GM21528 (cell line): ENCODE results near the gene ESPN.
"Not testable (repeated sequence)": the region's sequence is repeated elsewhere in the genome, so short reads cannot be mapped to it uniquely, and the experiment has no call there.

ENCODE experiments used
- ATAC-seq: cut with Tn5 transposase; IDR thresholded peaks from one replicate; pipeline ENCODE4 v1.9.1; 2021; ENCODE audit warnings: mild to moderate bottlenecking, moderate library complexity; ENCODE audit not compliant: unreplicated experiment, low FRiP score

ESPN gene

DNA sequence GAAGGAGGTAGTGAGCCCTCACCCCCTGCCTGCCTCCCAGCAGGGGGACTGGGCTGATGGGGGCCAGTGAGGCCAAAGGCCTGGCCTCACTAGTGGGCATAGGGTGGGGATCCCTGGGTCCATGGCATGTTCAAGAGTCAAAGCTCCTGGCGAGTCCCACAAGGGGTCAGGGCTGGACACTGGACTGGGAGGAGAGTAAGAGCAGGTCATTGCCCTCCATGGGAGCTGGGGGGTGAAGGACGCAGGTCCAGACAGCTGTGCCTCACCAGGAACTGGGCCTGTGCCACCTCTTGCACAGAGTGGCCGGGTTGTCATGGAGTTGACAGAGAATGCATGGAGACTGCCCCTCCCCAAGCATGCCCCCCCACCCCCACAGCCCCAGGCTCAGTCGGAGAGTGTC lies 21.4 kb downstream of the ESPN start:
- not testable (repeated sequence) for ATAC-seq

DNA sequence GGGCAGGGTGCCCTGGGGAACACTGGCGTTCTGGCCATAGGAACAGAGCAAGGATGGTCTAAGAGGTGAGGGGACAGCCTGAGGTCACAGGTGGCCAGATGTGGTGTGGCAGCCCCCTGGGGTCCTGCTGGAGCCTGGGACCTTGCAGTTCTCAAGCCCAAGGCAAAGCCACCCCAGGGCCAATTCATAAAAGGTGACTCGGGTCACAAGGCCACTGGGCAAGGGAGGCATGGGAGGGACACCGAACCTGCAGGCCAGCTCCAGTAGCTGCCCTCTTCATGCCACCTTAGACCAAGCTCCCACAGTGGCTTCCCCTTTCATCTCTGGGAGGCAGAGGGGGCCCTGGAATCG lies 22.1 kb downstream of the ESPN start:
- no peak for ATAC-seq

DNA sequence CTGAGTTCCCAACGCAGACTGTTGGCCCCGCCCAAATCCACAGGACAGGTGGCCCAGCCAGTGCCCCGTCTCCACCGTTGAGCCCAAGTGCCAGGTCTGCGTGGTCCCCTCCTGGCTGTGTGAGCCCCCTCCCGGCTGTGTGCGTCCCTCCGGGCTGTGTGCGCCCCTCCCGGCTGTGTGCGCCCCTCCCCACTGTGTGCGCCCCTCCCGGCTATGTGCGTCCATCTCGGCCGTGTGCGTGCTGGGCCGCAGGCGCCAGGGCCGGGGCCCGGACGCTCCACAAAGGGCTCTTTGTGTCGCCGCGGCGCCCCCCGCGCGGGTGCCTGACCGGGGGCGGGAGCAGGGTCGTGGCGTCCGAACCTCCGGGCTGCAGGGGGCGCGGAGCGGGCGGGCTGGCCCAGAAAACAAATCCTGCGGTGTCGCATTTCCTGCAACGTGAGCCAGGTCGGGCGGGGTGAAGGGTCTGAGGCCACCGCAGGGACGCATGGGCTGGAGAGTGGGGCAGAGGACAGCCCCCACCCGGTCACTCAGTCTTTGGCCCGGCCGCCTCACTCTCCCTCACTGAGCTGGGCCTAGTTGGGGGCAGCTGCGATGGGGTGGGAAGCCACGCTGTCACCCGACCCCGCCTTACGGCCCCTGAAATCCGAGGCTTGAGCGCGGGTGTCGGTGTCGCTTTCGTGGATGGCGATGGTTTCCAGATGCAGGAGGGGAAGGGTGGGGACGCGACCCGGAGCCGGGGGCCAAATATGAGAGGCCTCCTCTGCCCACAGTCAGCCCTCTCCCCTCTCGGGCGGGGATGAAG lies 22.6 kb downstream of the ESPN start:
- no peak for ATAC-seq

DNA sequence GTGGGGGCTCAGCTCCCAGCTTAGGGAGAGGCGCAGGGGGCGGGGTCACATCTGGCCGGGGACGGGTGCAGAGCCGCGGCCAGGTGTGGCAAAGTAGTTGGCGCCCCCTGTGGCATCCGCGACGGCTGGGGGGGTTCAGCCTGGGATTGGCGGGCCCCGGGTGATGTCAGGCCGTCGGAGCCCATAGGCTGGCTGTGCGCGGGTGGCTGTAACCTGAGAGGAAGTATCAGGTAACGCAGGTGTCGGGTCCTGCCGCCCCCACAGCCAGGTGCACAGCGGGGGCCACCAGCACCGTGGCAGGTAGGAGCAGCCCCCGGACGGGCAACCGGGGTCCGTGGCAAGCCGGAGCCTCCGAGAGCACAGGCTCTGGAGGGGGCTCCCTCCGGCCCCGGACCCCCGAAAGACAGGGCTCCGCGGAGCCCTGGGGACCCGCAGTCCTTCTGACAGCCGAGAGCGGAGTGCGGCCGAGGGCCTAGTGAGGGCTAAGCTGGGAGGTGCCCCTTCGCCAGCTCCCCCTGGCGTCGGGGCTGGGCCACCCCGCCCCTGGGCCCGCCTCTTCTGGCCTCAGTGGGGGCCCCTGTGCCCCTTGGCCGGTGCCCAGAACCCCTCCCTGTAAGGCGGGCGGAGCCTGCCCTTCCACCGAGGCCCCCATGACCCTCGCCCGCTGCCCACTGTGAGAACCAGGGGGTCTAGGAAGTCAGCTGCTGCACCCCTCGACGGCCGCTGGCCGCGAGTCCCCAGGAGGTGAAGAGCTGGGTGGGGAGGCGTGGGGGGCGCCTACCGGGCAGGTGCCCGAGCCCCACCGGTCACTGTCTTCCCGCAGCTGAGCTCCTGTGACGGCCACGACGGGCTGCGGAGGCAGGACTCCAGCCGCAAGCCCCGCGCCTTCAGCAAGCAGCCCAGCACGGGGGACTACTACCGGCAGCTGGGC lies 23.5 kb downstream of the ESPN start:
- no peak for ATAC-seq

DNA sequence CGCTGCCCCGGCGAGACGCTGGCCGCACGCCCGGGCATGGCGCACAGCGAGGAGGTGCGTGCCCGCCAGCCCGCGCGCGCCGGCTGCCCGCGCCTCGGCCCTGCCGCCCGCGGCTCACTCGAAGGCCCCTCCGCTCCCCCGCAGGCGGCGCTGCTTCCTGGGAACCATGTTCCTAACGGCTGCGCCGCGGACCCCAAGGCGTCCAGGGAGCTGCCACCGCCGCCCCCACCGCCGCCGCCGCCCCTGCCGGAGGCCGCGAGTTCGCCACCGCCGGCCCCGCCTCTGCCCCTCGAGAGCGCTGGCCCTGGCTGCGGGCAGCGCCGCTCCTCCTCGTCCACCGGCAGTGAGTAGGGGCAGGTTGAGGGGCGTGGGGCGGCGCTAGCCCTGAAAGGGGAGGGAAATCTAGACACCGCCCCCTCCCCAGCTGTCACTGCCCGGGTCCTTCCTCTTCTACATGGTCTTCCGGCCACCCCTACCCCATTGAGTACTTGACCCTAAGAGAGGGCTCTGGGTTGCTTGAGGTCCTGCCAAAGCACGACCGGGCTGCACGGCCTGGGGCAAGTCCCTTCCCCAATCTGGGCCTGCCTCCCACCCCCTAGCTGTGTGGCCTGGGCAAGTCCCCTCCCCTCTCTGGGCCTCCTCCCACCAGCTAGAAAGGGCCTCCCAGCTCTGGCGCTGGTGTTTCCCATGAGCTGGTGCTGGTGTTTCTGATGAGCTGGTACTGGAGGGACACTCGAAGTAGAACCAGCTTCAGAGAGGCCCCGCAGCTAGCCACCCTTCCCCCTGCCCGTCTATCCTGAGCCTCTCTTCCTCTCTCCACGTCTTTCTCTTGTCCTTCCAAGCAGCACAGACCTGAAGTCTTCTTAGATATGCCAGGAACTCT lies 24.4 kb downstream of the ESPN start:
- ATAC-seq = no peak

DNA sequence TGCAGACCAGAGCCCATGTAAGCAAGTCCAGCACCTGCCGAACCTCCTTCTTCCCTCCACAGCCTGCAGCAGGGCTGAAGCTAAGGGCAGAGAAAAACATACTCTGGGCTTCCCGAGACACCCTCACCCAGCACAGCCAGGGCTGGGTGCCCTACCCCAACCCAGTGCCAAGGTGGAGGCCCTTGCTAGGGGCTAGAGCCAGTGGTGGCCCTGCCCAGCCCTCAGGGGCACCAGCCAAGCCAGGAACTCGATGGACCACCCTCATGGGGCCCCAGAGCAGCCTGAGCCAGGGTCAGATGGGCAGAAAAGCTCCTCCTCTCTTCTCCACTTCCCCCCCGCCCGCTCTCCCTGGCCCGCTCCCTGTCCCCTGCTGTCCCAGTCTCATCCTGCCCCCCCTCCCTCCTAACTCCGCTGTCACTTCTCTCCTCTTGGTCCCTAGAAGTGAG lies 25.5 kb downstream of the ESPN start:
- ATAC-seq = no peak

DNA sequence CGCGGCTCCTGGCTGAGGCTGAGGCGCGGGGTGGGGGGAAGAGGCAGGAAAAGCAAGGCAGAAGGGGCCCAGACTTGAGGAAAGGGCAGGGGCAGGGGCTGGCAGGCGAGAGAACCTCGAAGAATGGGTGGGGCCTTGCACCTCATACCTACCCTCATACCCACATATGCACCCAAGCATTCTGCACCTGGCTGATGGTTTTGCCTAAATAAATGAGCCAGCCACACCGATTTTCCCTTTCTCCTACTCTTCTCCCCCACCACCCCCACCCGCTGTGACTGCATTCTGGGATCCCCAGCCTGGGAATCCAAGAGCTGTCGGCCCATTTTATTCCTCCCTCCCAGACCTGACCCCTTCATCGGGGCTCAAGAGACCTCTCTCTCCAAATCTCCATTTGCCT lies 25.9 kb downstream of the ESPN start:
- not testable (repeated sequence) for ATAC-seq

DNA sequence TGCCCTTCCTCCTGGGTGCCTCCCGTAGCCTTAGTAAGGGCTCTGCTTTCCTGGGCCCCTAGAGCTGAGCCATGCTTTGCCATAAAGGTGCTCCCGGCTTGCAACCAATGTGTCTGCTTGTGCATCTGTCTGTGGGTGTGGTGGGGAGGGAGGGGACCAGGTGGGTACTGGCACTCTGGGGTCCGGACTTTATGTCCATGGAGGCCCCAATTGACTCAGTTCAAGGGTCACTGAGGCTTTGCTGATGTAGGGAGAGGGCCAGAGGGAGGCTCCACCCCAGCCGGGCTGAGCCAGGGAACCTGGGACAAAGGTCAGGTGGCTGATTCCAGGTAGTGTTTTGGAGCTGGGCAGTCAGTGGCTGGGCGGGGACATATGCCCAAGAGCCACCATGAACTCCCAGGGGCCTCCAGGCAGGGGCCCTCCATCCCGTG lies 26.4 kb downstream of the ESPN start:
- ATAC-seq = no peak

DNA sequence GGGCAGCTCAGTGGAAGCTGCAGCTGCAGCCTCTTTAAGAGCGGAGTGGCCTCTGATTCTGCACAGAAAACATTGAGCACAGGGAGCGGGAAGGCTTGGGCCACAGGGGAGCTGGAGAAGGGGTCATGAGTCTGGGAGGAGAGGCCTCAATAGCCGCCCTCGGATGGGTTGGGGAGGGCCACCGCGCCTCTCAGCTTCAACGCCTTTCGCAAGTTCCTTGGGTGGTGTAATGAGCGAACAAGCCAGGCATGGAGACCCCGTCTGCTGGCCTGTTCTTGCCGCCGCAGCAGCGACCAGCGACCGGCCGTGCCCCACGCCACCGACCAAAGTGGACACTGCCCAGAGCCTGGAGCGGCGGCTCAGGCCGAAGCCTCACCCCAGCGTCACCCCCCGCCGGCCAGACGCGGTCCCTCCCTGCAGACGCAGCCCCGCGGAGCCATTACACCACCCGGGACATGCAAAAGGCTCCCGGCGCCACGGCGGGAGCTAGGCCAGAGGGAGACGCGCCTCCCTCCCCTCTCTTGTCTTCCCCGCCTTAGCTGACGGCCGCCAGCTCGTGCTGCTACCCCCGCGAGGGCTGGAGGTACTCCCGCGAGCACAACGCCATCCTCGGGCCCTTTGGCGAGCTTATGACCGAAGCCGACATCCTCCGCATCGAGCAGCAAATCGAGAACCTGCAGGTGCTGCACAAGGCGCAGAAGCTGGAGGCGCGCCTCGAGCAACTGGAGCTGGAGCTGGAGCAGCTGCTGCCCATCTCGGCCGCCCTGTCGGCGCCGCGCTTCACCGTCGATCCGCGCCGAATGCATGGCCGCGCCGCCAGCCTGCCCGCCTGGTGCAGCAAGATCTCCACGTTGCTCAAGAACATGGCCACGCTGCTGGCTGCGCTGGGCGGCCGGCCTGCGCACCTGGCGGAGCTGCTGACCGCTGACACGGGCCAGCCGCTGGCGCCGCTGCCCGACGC lies 29.6 kb downstream of the ESPN start:
- ATAC-seq = not testable (repeated sequence)

DNA sequence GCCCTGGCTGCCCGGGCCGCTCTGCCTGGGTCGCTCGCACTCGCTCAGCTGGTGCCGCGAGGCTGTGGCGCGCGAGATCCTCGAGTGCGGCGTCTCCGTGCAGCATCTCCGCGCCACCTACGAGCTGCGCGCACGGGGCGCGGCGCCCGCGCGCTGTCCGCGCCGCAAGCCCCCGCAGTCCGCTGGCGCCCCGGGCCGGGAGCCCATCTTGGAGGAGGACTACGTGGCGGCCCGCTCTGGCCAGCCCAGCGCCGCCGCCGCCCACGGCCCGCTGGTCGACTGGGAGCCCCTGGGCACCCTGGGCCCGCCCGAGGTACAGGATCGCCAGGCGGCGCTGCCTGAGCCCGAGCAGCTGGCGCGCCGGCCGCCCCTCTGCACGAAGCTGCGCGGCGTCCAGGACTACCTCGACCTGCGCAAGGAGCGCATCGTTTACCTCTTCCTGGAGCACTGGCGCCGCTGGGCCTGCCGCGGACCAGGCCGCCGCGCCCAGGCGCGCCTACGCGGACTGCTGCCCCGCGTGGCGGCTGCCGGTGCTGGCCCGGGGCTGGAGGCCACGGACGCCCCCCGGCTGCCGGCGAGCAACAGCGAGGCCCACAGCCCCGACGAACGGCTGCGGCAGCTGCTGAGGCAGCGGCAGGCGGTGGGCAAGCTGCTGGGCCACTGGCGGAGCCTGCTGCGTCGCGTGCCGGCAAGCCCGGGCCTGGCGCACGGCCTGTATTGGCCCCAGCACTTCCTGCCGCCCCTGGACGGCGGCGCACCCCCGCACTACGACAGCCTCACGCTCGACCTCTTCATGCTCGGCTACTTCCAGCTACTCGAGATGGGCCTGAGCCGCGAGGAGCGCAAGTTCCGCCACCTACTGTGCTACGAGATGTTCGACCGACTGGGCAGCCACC lies 30.5 kb downstream of the ESPN start:
- ATAC-seq = no peak

DNA sequence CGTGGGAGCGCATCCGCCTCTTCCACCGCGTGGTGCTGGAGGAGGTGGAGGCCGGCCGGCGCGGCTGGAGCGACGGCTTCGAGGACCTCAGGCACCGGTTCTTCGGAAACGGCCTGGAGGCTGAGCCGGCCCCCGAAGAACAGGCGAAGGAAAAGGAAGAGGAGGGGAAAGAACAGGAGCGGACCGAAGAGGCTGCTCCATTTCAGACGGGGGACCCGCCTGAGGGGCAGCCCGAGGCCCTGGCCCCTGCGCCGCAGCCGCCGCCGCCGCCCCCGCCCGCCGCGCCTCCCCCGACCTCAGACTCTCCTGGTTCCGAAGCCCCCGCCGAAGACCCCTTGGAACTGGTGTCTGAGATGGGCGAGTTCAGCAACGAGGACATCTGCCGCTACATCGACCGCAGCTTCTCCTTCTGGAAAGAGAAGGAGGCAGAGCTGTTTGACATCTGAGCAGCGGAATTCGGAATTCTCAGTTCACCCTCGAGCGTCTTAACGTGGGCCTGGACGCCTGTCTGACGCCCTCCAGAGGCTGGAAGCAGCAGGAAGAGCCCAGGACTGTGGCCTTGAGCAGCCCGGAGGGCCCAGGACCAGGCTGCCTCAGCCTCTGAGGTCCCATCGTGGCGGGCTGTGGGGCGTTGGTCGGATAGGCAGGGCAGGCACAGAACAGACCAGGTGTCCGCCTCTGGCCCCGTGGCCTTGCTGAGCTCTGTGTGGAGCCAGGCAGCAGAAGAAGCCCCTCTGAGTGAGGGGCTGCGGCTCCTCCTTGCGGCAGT lies 31.4 kb downstream of the ESPN start:
- ATAC-seq = not testable (repeated sequence)

DNA sequence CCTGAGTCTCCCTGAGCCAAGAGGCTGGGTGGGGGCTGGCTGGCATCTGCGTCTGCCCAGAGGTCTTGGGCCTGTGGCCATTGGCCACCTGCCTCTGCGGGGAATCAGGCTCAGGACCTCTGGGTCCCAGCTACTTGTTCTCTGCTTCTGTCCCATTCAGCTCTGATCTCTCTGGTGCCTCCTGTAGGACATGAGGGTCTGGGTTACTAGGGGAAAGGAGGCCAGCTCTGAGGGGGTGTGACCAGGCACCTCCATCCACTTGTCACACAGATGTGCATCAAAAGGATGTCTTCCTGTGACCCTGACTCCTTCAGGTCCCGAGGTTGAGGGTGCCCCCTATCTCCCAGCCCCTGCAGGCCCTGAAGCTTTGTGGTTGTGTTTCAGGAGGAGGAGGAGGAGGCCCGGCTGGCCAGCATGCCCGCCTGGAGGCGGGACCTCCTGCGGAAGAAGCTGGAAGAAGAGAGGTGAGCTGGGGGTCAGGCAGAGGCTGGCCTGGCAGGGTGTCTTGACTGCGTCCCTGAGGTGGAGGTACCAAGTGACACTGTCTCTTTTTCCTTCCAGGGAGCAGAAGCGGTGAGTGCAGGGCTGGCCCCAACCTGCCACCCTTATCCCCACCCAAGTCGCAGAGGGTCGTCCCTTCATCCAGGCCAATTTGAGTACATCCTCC lies 32.4 kb downstream of the ESPN start:
- ATAC-seq = no peak

DNA sequence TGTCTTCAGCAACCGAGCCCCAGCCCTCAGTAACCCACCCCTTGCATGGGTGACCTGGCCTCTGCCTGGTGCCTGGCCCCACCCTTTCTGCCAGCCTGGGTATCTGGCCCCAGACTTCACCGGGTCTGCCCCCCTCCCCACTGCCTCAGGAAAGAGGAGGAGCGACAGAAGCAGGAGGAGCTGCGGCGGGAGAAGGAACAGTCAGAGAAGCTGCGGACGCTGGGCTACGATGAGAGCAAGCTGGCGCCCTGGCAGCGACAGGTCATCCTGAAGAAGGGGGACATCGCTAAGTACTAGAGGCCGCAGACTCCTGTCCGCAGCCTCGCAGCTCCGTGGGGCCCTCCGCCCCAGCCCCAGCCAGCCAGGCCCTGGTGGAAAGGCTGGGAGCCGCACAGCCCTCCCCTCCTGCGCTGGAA lies 35.3 kb downstream of the ESPN start:
- ATAC-seq = no peak

DNA sequence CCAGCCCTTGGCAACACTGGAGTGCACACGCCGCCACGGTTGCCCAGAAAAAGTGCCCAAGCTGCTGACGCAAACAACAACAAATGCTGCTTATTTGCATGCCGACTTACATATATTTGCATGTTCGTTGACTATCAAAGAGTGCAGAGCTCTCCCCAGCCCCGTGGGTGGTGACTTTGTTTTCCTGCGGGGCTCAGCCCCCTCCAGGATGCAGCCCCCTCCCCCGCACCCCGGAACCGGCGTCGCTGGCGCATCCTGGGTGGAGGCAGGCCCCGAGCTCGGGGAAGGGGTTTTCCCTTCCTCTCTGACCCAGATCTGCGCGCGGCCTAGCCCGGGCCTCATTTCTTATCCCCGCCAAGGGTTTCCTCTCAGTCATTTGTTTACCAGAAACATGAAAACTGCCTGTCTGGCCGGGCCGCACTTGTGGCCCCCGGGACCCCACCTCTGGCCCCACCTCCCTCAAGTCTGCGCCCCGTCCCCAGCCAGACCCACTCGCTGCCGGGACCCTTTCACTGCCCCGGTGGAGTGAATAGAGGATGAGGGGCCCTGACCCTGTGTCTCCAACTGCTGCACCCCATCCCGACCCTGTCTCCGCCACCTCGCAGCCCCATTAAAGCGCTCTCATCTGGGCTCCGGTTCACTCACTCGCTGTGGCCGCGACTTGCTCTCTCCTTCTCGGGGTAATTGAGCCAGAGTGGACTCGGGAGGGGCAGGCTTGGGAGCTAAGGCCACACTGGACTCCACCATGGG lies 35.9 kb downstream of the ESPN start:
- ATAC-seq = no peak

DNA sequence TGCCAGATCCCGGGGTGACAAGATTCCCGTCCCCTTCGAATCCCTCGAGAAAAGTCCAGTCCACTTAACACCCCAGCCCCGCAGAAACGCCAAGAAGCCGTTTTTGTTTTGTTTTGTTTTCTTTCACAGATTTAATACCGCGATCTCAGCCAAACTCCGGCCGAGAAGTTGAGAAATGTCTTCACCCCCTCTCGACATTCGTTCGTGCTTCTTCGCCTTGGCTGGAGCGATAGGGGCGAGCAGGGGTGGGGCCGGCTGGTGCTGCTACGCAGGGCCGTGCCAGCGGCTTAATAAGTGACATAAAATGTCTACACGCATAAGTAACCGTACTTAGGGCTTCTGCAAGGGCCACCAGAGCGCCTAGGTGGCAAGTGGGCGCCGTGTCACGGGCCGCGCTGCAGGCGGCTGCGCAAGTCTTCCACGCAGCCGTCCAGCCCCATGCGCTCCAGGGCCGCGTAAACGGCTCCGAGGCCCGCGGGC lies 36.5 kb downstream of the ESPN start:
- ATAC-seq = no peak
